Stimulated activated CD8-positive, alpha-beta memory T cell treated with anti-CD3 and anti-CD28 coated beads, Interleukin-7, amount 100 ng/mL, for 48 hours (primary cell): ENCODE data around the gene ZNF3.

ENCODE experiments used
- DNase-seq, 2 donors: peaks; one replicate each; pipeline ENCODE4 v3.0.0-alpha.2; 2020; ENCODE audit warnings: low read depth in 1 of 2; ENCODE audit errors: extremely low read depth in 1 of 2

The ZNF3 gene

GRCh38 chr7:100057006-100057405, 24.5 kb downstream of the ZNF3 start:
- DNase-seq = no peak

GRCh38 chr7:100053215-100053614, 28.3 kb downstream of the ZNF3 start:
- DNase-seq = no peak

- no peak for DNase-seq
Observed at GRCh38 chr7:100051611-100052010, 29.9 kb downstream of the ZNF3 start.

GRCh38 chr7:100049441-100050291, 31.9 kb downstream of the ZNF3 start, which contains the start of gene ZSCAN21:
Gene ZSCAN21, plus strand, starts transcription at chr7:100049774. Its CDS starts 7,233 bp downstream, at chr7:100057007.
- DNase-seq = peak; percentile 70 to 72

GRCh38 chr7:100048680-100049079, 32.8 kb downstream of the ZNF3 start:
- no peak for DNase-seq

- DNase-seq = no peak
Observed at GRCh38 chr7:100044718-100045117, 36.8 kb downstream of the ZNF3 start.

- no peak for DNase-seq
Observed at GRCh38 chr7:100040575-100040974, 40.9 kb downstream of the ZNF3 start.

GRCh38 chr7:100038326-100038725, 43.2 kb downstream of the ZNF3 start:
- no peak for DNase-seq

GRCh38 chr7:100035876-100036275, 45.6 kb downstream of the ZNF3 start:
- no peak for DNase-seq

- no peak for DNase-seq
Observed at GRCh38 chr7:100034871-100035510, 46.5 kb downstream of the ZNF3 start.

GRCh38 chr7:100033526-100033925, 48.0 kb downstream of the ZNF3 start:
- no peak for DNase-seq

GRCh38 chr7:100029596-100029995, 51.9 kb downstream of the ZNF3 start:
- no peak for DNase-seq

GRCh38 chr7:100027197-100027596, 54.3 kb downstream of the ZNF3 start:
- DNase-seq = no peak

- DNase-seq = no peak
Observed at GRCh38 chr7:100024020-100024619, 57.4 kb downstream of the ZNF3 start.

- no peak for DNase-seq
Observed at GRCh38 chr7:100023526-100023925, 58.0 kb downstream of the ZNF3 start.

GRCh38 chr7:100022621-100023020, 58.9 kb downstream of the ZNF3 start:
- no peak for DNase-seq

GRCh38 chr7:100021297-100021696, 60.2 kb downstream of the ZNF3 start:
- DNase-seq = no peak
